HepG2 (cell line): ENCODE measurements around the gene CST8. TPM values are rescaled to one million over a fixed set of nuclear protein-coding genes. Genes with fewer than 3 reads are reported as not detected.

Source experiments
- CREM ChIP-seq, 2 experiments: sonication (generic) in 1 of 2; formaldehyde crosslinking in 1 of 2; IDR thresholded peaks; 2 replicates each; pipeline versions ENCODE4 v1.4.0 to v1.6.1; 2016 to 2020; ENCODE audit warnings: antibody characterized with exemption in 1 of 2, mild to moderate bottlenecking in 1 of 2, missing genetic modification reagents in 1 of 2
- MAZ ChIP-seq, 2 experiments: sonication (generic) in 1 of 2; formaldehyde crosslinking in 1 of 2; IDR thresholded peaks; 2 replicates each; pipeline versions ENCODE4 v1.5.0 to v1.6.1; 2012 to 2020; ENCODE audit warnings: low read depth in 2 of 2, mild to moderate bottlenecking in 2 of 2, borderline replicate concordance in 1 of 2, improper control_type of control experiment in 1 of 2, low read length in 1 of 2, missing genetic modification reagents in 1 of 2, moderate library complexity in 1 of 2
- NCOR1 ChIP-seq: fragments of 200-600 bp; sonication (generic); IDR thresholded peaks from 2 replicates; pipeline ENCODE4 v1.7.0; 2017; ENCODE audit warnings: antibody characterized with exemption, low read length, borderline replicate concordance
- NR2C2 ChIP-seq: sonication (generic); formaldehyde crosslinking; IDR thresholded peaks from 2 replicates; pipeline ENCODE4 v1.4.0; 2020; ENCODE audit warnings: missing genetic modification reagents, mild to moderate bottlenecking, moderate library complexity, borderline replicate concordance
- PITX1 ChIP-seq: sonication (generic); formaldehyde crosslinking; IDR thresholded peaks from 2 replicates; pipeline ENCODE4 v1.5.1; 2020; ENCODE audit warnings: mild to moderate bottlenecking, missing genetic modification reagents
- SIN3B ChIP-seq: fragments of 150-350 bp; IDR thresholded peaks from 2 replicates; pipeline ENCODE4 v1.6.1; 2014; ENCODE audit warnings: low read length
- SOX13 ChIP-seq, 3 experiments: fragments of 450-650 bp in 1 of 3; sonication (generic) in 1 of 3; formaldehyde crosslinking in 1 of 3; IDR thresholded peaks in 2 of 3; conservative IDR thresholded peaks in 1 of 3; 2 replicates each; pipeline versions ENCODE4 v1.5.0 to v1.6.1; 2016 to 2020; ENCODE audit warnings: antibody characterized with exemption in 1 of 3, mild to moderate bottlenecking in 1 of 3, missing compliant biosample characterization in 1 of 3, missing genetic modification reagents in 1 of 3, moderate library complexity in 1 of 3
- TCF7 ChIP-seq: sonication (generic); IDR thresholded peaks from 2 replicates; pipeline ENCODE4 v1.6.1; 2016; ENCODE audit warnings: antibody characterized with exemption, low read depth
- TEAD3 ChIP-seq: optimal IDR thresholded peaks from 2 replicates; pipeline ENCODE3; 2016; ENCODE audit warnings: borderline replicate concordance
- ZNF3 ChIP-seq: IDR thresholded peaks from 2 replicates; pipeline ENCODE4 v1.7.0; 2017; ENCODE audit warnings: inconsistent platforms
- ZNF350 ChIP-seq: sonication (generic); formaldehyde crosslinking; IDR thresholded peaks from 2 replicates; pipeline ENCODE4 v1.4.0; 2020; ENCODE audit warnings: mild to moderate bottlenecking, low read depth, missing genetic modification reagents, borderline replicate concordance
- ZNF557 ChIP-seq: sonication (generic); formaldehyde crosslinking; IDR thresholded peaks from 2 replicates; pipeline ENCODE4 v1.4.0; 2020; ENCODE audit warnings: missing genetic modification reagents
- ZNF781 ChIP-seq: sonication (generic); formaldehyde crosslinking; IDR thresholded peaks from 2 replicates; pipeline ENCODE4 v1.5.1; 2020; ENCODE audit warnings: borderline replicate concordance, mild to moderate bottlenecking, missing genetic modification reagents; ENCODE audit errors: not compliant biosample characterization
- polyA plus RNA-seq, 8 experiments: library from polyadenylated mRNA; depleted of rRNA in 3 of 8; stranded (reverse) in 7 of 8; unstranded in 1 of 8; fragments of >200 nt; fragmentation: Illumina TruSeq in 4 of 8; extraction: Trizol in 4 of 8; gene quantifications; 2 replicates each; pipeline versions ENCODE4 v1.2.1 to v1.2.3, GENCODE V29; 2011 to 2016; ENCODE audit warnings: low read depth in 4 of 8, missing spikeins in 1 of 8, mixed read lengths in 1 of 8; ENCODE audit not compliant: insufficient read depth in 1 of 8
- total RNA-seq, 5 experiments: library from RNA; depleted of rRNA; stranded (reverse); fragments of >200 nt; fragmentation: Illumina TruSeq; extraction: Trizol; gene quantifications; 2 replicates each; pipeline ENCODE4 v1.2.3, GENCODE V29; 2016; ENCODE audit warnings: low read depth in 1 of 5
- TF ChIP-seq, protein P1 (sequence below): IDR thresholded peaks from 2 replicates; pipeline ENCODE4 v1.4.0; 2020; ENCODE audit warnings: mild to moderate bottlenecking, missing genetic modification reagents
- TF ChIP-seq, protein P2 (sequence below): sonication (generic); formaldehyde crosslinking; IDR thresholded peaks from 2 replicates; pipeline ENCODE4 v1.4.0; 2020; ENCODE audit warnings: missing genetic modification reagents, borderline replicate concordance
- TF ChIP-seq, protein P3 (sequence below): sonication (generic); formaldehyde crosslinking; IDR thresholded peaks from 2 replicates; pipeline ENCODE4 v1.4.0; 2020; ENCODE audit warnings: missing genetic modification reagents
- TF ChIP-seq, protein P4 (sequence below): sonication (generic); formaldehyde crosslinking; IDR thresholded peaks from 2 replicates; pipeline ENCODE4 v1.8.1; 2023; ENCODE audit warnings: mild to moderate bottlenecking, missing genetic modification reagents

CST8 gene
- total and polyA plus RNA-seq, 2 of the 13 experiments (the other 11 are each of a cell fraction or from before 2014, with no cell fraction given) = not detected

DNA sequence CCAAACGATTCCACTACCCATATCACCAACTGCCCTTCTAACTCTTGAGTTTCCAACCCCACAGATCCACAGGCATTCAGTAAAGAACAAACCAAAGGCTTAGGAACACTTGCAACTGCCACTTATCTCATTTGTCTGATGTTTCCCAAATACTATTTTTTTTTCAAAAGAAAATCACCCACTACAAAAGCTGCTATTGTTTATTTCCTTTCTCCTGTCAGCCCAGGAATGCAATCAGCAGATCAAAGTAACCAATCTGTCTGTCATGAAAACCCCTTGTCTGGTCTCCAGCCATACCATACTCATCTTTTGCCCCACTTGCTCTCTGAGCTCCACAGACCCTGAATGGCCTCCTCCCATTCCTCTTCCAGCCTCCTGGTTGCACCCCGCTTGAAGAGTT, 8.8 kb upstream of the CST8 start (continued):
- TF ChIP-seq, protein P1, sequence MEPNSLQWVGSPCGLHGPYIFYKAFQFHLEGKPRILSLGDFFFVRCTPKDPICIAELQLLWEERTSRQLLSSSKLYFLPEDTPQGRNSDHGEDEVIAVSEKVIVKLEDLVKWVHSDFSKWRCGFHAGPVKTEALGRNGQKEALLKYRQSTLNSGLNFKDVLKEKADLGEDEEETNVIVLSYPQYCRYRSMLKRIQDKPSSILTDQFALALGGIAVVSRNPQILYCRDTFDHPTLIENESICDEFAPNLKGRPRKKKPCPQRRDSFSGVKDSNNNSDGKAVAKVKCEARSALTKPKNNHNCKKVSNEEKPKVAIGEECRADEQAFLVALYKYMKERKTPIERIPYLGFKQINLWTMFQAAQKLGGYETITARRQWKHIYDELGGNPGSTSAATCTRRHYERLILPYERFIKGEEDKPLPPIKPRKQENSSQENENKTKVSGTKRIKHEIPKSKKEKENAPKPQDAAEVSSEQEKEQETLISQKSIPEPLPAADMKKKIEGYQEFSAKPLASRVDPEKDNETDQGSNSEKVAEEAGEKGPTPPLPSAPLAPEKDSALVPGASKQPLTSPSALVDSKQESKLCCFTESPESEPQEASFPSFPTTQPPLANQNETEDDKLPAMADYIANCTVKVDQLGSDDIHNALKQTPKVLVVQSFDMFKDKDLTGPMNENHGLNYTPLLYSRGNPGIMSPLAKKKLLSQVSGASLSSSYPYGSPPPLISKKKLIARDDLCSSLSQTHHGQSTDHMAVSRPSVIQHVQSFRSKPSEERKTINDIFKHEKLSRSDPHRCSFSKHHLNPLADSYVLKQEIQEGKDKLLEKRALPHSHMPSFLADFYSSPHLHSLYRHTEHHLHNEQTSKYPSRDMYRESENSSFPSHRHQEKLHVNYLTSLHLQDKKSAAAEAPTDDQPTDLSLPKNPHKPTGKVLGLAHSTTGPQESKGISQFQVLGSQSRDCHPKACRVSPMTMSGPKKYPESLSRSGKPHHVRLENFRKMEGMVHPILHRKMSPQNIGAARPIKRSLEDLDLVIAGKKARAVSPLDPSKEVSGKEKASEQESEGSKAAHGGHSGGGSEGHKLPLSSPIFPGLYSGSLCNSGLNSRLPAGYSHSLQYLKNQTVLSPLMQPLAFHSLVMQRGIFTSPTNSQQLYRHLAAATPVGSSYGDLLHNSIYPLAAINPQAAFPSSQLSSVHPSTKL (CRISPR knock-in tag) = 0 out of 2 replicates have a peak, but pooled peaks have one; percentile 7
- TF ChIP-seq TCF7 (0 out of 2 replicates have a peak, but pooled peaks have one; percentile 27), NCOR1 (peak; percentile 26; the same call in 1 of the 2 replicates), CREM (IDR thresholded peaks at IDR 0.05) (no peak), CREM (CRISPR knock-in tag; IDR thresholded peaks at IDR 0.05) (no peak), TEAD3 (peak; percentile 48), SOX13 (IDR thresholded peaks at IDR 0.05) (no peak), SOX13 (CRISPR knock-in tag; conservative IDR thresholded peaks at IDR 0.05 in 1 of 2, IDR thresholded peaks at IDR 0.05 in 1 of 2) (peak in 1 of 2 experiments; percentile 73; a peak in 2 of 4 replicates), NR2C2 (no peak), SIN3B (no peak), ZNF350 (CRISPR knock-in tag) (no peak), ZNF3 (CRISPR knock-in tag) (no peak), MAZ (IDR thresholded peaks at IDR 0.05; ENCODE audit: borderline replicate concordance, low read depth, low read length) (no peak), MAZ (CRISPR knock-in tag; IDR thresholded peaks at IDR 0.05; ENCODE audit: low read depth) (no peak), ZNF781 (CRISPR knock-in tag) (no peak), PITX1 (no peak), ZNF557 (no peak)
- TF ChIP-seq, protein P2, sequence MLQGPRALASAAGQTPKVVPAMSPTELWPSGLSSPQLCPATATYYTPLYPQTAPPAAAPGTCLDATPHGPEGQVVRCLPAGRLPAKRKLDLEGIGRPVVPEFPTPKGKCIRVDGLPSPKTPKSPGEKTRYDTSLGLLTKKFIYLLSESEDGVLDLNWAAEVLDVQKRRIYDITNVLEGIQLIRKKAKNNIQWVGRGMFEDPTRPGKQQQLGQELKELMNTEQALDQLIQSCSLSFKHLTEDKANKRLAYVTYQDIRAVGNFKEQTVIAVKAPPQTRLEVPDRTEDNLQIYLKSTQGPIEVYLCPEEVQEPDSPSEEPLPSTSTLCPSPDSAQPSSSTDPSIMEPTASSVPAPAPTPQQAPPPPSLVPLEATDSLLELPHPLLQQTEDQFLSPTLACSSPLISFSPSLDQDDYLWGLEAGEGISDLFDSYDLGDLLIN = no peak
- TF ChIP-seq, protein P3, sequence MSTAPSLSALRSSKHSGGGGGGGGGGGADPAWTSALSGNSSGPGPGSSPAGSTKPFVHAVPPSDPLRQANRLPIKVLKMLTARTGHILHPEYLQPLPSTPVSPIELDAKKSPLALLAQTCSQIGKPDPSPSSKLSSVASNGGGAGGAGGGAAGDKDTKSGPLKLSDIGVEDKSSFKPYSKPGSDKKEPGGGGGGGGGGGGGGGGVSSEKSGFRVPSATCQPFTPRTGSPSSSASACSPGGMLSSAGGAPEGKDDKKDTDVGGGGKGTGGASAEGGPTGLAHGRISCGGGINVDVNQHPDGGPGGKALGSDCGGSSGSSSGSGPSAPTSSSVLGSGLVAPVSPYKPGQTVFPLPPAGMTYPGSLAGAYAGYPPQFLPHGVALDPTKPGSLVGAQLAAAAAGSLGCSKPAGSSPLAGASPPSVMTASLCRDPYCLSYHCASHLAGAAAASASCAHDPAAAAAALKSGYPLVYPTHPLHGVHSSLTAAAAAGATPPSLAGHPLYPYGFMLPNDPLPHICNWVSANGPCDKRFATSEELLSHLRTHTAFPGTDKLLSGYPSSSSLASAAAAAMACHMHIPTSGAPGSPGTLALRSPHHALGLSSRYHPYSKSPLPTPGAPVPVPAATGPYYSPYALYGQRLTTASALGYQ = no peak
- TF ChIP-seq, protein P4, sequence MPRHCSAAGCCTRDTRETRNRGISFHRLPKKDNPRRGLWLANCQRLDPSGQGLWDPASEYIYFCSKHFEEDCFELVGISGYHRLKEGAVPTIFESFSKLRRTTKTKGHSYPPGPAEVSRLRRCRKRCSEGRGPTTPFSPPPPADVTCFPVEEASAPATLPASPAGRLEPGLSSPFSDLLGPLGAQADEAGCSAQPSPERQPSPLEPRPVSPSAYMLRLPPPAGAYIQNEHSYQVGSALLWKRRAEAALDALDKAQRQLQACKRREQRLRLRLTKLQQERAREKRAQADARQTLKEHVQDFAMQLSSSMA = no peak
